ENCODE measurements around the gene FFAR4. TPM values are rescaled to one million over a fixed set of nuclear protein-coding genes. Genes with fewer than 3 reads are reported as not detected.

The FFAR4 gene
- total and polyA plus RNA-seq, 12 donors, result 0.20 to 1.4 (median 0.65) TPM; not detected in 2

- Histone ChIP-seq H3K27ac (no peak overlapping the region), H3K4me3 (no peak overlapping the region), H3K4me1 (replicated peaks in 1 of 2) (no peaks in the 10 kb centered on the region), H3K9me3 (replicated peaks in 1 of 3) (no peaks in the 10 kb centered on the region), H3K36me3 (replicated peaks in 1 of 2) (no peaks in the 10 kb centered on the region), H3K27me3 (peaks cover 20% of the 10 kb centered on the region)
- no peak for DNase-seq
- intact Hi-C loops (cut with DNase I), result no loop called here
- WGBS, 4 donors, result 75 to 96% (median 90%) methylated on average over 2 of the region's 2 CpGs
- TF ChIP-seq POLR2A (IDR thresholded peaks at IDR 0.05) (no peak), CTCF (IDR thresholded peaks at IDR 0.05) (no peak)
Measured at GRCh38 chr10:93572606-93573005, 6.1 kb downstream of the FFAR4 start.

- H3K36me3 ChIP-seq (replicated peaks in 1 of 2), result no peaks in the 10 kb centered on the region
- H3K4me3 ChIP-seq, result no peak overlapping the region
- H3K27me3 ChIP-seq, result peaks cover 14% of the 10 kb centered on the region
- no peak overlapping the region for H3K27ac ChIP-seq
- H3K9me3 ChIP-seq (replicated peaks in 1 of 3), result no peaks in the 10 kb centered on the region
- WGBS, 4 donors, result 42 to 45% (median 44%) methylated on average over 10 of the region's 10 CpGs
- H3K4me1 ChIP-seq (replicated peaks in 1 of 2), result no peaks in the 10 kb centered on the region
- peak in 5 of 7 donors; percentile 22 to 42 (median 33) for DNase-seq
- intact Hi-C loops (cut with DNase I), result no loop called here
- no peak for TF ChIP-seq CTCF (IDR thresholded peaks at IDR 0.05)
- TF ChIP-seq POLR2A (IDR thresholded peaks at IDR 0.05), result no peak
Measured at GRCh38 chr10:93573051-93573909, 6.8 kb downstream of the FFAR4 start.

GRCh38 chr10:93573924-93574323, 7.5 kb downstream of the FFAR4 start:
- no peak overlapping the region for H3K4me3 ChIP-seq
- H3K27ac ChIP-seq, result no peak overlapping the region
- intact Hi-C loops (cut with DNase I), result no loop called here
- WGBS, 4 donors, result 59 to 73% (median 64%) methylated on average over 3 of the region's 3 CpGs
- TF ChIP-seq POLR2A (IDR thresholded peaks at IDR 0.05) (no peak), CTCF (IDR thresholded peaks at IDR 0.05) (no peak)
- H3K9me3 ChIP-seq (replicated peaks in 1 of 3), result no peaks in the 10 kb centered on the region
- DNase-seq, result no peak
- H3K36me3 ChIP-seq (replicated peaks in 1 of 2), result no peaks in the 10 kb centered on the region
- H3K27me3 ChIP-seq, result peaks cover 10% of the 10 kb centered on the region
- H3K4me1 ChIP-seq (replicated peaks in 1 of 2), result no peaks in the 10 kb centered on the region

- H3K4me1 ChIP-seq (replicated peaks in 1 of 2), result no peaks in the 10 kb centered on the region
- H3K36me3 ChIP-seq (replicated peaks in 1 of 2), result no peaks in the 10 kb centered on the region
- DNase-seq, result no peak
- intact Hi-C loops (cut with DNase I), result no loop called here
- H3K9me3 ChIP-seq (replicated peaks in 1 of 3), result no peaks in the 10 kb centered on the region
- 67 to 69% (median 67%) methylated on average over 3 of the region's 3 CpGs for WGBS, 4 donors
- no peak overlapping the region for H3K4me3 ChIP-seq
- no peaks in the 10 kb centered on the region for H3K27me3 ChIP-seq
- TF ChIP-seq POLR2A (IDR thresholded peaks at IDR 0.05), result no peak
- no peak for TF ChIP-seq CTCF (IDR thresholded peaks at IDR 0.05)
- H3K27ac ChIP-seq, result no peak overlapping the region
Measured at GRCh38 chr10:93576888-93577287, 10.4 kb downstream of the FFAR4 start.

All from adrenal gland (tissue), 12 donors.